Endothelial cell of umbilical vein (primary cell): ENCODE results near the gene ZBTB7C.

Experiments used
- EZH2 ChIP-seq: IDR thresholded peaks from 2 replicates; pipeline ENCODE4 v1.6.1; 2012; ENCODE audit warnings: borderline replicate concordance, low read depth, mild to moderate bottlenecking, moderate library complexity, low read length, inconsistent platforms; ENCODE audit not compliant: severe bottlenecking
- FOS ChIP-seq: IDR thresholded peaks from 2 replicates; pipeline ENCODE4 v1.6.1; 2011; ENCODE audit warnings: mild to moderate bottlenecking, low read length, moderate library complexity, borderline replicate concordance; ENCODE audit not compliant: insufficient read depth
- JUN ChIP-seq: IDR thresholded peaks from 2 replicates; pipeline ENCODE4 v1.6.1; 2011; ENCODE audit warnings: borderline replicate concordance, low read depth; ENCODE audit not compliant: insufficient read length, insufficient read depth
- MYC ChIP-seq: IDR thresholded peaks from one replicate; pipeline ENCODE4 v1.6.1; 2011; ENCODE audit warnings: mild to moderate bottlenecking, low read depth, low read length
- POLR2A ChIP-seq: IDR thresholded peaks from 2 replicates; pipeline ENCODE4 v1.6.1; 2012; ENCODE audit warnings: low read depth, mild to moderate bottlenecking, control low read depth, low read length
- TF ChIP-seq, protein P1 (sequence below), 2 donors: IDR thresholded peaks; 1 replicate in 1 of 2; 2 replicates in 1 of 2; pipeline ENCODE4 v1.5.1; 2011; ENCODE audit warnings: low read length in 2 of 2, mild to moderate bottlenecking in 2 of 2, moderate library complexity in 2 of 2, control low read depth in 1 of 2, inconsistent platforms in 1 of 2, low read depth in 1 of 2; ENCODE audit not compliant: insufficient read depth in 1 of 2; ENCODE audit errors: extremely low read depth in 1 of 2

GRCh38 chr18:48252525-48252924 is 156.7 kb downstream of the ZBTB7C start:
- TF ChIP-seq, protein P1, sequence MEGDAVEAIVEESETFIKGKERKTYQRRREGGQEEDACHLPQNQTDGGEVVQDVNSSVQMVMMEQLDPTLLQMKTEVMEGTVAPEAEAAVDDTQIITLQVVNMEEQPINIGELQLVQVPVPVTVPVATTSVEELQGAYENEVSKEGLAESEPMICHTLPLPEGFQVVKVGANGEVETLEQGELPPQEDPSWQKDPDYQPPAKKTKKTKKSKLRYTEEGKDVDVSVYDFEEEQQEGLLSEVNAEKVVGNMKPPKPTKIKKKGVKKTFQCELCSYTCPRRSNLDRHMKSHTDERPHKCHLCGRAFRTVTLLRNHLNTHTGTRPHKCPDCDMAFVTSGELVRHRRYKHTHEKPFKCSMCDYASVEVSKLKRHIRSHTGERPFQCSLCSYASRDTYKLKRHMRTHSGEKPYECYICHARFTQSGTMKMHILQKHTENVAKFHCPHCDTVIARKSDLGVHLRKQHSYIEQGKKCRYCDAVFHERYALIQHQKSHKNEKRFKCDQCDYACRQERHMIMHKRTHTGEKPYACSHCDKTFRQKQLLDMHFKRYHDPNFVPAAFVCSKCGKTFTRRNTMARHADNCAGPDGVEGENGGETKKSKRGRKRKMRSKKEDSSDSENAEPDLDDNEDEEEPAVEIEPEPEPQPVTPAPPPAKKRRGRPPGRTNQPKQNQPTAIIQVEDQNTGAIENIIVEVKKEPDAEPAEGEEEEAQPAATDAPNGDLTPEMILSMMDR (IDR thresholded peaks at IDR 0.05; ENCODE audit: extremely low read depth in 1 of 2, insufficient read depth in 1 of 2, low read depth in 1 of 2, low read length in 2 of 2), result no peak
- TF ChIP-seq POLR2A (no peak), EZH2 (no peak), JUN (no peak), FOS (no peak), MYC (no peak)
